Brain pericyte (primary cell): ENCODE results near the gene PPFIA3.
"Not testable (repeated sequence)": the region's sequence is repeated elsewhere in the genome, so short reads cannot be mapped to it uniquely, and the experiment has no call there.

Experiments used
- DNase-seq: peaks from one replicate; pipeline ENCODE4 v3.0.0-alpha.2; 2012; ENCODE audit warnings: low read depth, low spot score

The PPFIA3 gene

GRCh38 chr19:49119411-49120324 lies at the start of gene PPFIA3:
TSS of gene PPFIA3 (plus strand) at chr19:49119544. CDS start at chr19:49127874, 8,330 bp downstream.
- DNase-seq = no peak

- DNase-seq = no peak
These were observed 48.9 kb upstream of the PPFIA3 start for GRCh38 chr19:49070416-49070815.

DNA sequence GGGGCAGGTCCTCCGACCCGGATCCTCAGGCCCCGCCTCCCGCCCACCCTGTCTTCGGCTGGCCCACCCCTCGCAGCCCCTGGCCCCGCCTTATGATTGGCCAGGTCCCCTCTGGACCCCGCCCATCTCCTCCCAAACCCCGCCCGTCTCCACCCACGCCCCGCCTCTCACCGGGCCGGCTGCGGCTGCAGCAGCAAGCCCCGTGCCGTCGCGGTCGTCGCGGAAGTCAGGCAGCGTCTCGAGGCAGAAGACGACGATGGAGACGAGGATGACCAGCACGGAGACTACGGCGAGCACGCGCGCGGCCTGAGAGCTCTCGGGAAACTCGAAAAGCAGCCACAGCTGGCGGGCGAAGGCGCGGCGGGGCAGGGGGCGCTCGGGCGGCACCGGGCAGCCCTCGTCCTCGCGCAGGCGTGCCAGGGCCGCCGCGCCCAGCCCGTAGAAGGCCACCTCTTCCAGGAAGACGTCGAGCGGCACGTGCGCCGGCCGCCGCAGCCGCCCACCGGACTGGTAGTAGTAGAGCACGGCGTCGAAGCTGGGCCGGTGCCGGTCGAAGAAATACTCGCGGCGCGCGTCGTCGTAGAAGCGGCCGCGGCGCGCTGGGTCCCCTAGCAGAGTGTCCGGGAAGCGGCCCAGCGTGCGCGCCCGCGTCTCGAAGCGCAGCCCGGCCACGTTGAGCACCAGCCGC lies 47.3 kb upstream of the PPFIA3 start:
- no peak for DNase-seq

GRCh38 chr19:49073514-49074378 lies 45.6 kb upstream of the PPFIA3 start:
- DNase-seq = no peak

DNA sequence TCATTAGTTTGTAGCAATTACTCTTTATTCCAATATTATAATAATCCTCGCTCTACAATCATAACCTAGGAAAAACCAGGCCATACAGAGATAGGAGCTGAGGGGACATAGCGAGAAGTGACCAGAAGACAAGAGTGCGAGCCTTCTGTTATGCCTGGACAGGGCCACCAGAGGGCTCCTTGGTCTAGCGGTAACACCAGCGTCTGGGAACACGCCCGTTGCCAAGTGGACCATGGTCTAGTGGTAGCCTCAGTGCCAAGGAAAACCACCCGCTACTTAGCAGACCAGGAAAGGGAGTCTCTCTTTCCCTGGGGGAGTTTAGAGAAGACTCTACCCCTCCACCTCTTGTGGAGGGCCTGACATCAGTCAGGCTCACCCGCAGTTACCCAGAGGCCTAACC lies 44.5 kb upstream of the PPFIA3 start:
- DNase-seq = not testable (repeated sequence)

- DNase-seq = no peak
These were observed 39.0 kb upstream of the PPFIA3 start for GRCh38 chr19:49080392-49080791.

DNA sequence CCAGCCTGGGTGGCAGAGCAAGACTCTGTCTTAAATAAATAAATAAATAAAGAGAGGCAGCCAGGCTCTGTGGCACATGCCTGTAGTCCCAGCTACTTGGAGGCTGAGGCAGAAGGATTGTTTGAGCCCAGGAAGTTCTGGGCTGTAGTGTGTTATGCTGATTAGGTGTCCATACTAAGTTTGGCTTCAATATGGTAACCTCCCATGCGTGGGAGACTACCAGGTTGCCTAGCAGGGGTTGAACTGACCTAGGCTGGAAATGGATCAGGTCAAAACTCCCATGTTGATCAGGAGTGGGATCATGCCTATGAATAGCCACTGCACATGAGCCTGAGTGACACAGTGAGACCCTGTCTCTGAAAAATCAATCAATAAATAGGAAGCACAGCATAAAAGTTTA lies 38.1 kb upstream of the PPFIA3 start:
- DNase-seq = no peak

DNA sequence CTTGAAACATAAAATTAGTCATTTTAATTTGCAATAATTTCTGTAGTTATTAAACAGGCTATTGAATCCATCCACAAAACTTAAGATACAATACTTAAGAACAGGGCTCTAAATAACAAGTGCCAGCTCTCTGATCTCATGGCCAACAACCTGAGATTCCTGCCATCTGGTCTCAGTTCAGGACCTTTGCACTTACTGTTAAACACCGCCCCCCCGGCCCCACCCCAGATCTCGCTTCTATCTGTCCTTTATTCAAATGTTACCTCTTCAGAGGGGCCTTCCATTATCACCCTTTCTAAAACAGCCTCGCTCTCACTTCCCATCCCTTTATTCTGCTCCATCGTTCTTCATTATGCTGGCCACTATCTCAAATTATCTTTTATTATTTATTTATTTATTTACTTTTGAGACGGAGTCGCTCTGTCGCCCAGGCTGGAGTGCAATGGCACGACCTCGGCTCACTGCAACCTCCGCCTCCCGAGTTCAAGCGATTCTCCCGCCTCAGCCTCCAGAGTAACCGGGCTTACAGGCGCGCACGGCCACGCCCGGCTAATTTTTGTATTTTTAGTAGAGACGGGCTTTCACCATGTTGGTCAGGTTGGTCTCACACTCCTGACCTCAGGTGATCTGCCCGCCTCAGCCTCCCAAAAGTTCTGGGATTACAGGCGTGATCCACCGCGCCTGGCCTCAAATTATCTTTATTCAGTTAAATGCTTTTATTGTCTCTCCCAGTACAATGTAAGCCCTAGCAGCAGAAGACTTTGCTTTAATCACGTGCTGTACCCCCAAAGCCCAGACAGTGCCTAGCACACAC lies 34.9 kb upstream of the PPFIA3 start:
- DNase-seq = no peak

GRCh38 chr19:49085020-49085867 lies 34.1 kb upstream of the PPFIA3 start, which contains the start of gene SNRNP70:
TSS of gene SNRNP70 (plus strand) at chr19:49085451. CDS start at chr19:49086415, 964 bp downstream.
- DNase-seq = peak; percentile 99

GRCh38 chr19:49085868-49086232 lies 33.5 kb upstream of the PPFIA3 start:
- DNase-seq = no peak

DNA sequence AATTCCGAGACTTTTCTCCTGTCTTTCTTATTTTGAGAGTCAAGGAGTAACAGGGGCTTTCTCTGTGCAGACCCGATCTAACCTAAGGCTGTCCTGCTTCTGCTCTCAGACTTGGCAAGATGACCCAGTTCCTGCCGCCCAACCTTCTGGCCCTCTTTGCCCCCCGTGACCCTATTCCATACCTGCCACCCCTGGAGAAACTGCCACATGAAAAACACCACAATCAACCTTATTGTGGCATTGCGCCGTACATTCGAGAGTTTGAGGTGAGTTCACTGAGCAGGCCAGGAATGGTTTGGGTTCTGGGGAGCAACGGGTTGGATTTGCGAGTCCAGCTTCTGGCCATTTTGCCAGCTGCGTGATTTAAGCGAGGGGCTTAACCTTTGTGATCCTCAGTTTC lies 33.0 kb upstream of the PPFIA3 start:
- DNase-seq = no peak

- DNase-seq = no peak
These were observed 27.8 kb upstream of the PPFIA3 start for GRCh38 chr19:49091391-49092038.

GRCh38 chr19:49092686-49093085 lies 26.7 kb upstream of the PPFIA3 start:
- DNase-seq = no peak

- no peak for DNase-seq
These were observed 24.6 kb upstream of the PPFIA3 start for GRCh38 chr19:49094505-49095482.

DNA sequence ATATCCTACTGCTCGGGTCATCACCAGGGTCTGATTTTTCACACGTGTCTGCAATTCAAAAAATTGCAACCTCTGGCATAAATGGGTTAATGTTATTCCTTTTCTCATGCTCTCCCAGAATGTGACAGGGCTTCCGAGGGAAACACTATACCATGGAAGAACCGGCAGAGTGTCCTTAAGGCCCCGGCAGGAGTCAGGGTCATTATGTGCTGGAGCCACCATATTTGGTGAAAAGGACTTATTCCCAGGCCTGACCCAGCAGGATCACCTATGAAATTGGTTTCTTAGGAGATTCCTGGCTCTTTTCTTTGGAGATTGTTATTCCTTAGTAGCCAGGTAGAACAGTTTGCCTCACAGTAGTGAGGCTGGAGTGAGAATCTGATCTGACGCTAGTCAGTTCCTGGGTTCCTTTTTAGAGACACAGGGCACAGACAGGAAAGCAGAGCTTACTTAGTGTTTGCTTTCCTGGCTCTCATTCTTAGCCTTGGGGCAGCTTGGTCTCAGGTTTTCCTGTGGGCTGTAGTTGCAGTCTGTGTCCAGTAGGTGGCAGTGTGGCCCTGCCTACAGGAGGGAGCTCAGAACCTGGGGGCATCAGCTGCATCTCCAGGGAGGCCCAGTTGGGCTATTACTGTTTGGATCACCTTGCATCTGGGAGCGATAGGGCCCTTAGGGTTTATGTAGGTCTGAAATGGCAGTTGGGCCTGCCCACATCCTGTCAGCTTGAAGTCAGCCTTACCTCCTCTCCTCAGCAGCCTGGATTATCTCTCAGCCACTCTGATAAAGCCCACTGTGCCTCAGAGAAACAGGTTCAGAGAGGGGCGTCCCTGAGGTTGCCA lies 21.7 kb upstream of the PPFIA3 start:
- peak; percentile 42 for DNase-seq

DNA sequence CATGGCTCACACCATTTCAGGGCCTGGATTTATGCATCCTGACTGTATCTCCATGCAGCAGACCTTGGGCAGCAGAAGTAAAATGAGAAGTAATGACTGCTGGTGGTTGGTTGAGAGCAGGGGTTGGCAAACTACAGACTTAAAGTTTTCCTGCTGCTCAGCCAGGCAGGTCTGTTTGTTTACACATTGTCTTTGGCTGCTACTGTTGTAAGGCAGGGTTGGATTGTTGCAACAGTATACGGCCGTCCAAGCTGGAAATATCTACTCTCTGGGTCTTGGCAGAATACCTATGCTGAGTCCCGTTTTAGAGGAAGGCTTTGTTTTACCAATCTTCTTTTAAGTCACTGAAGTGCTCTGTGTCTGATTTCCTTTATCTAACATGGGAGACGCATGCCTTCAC lies 20.5 kb upstream of the PPFIA3 start:
- no peak for DNase-seq

DNA sequence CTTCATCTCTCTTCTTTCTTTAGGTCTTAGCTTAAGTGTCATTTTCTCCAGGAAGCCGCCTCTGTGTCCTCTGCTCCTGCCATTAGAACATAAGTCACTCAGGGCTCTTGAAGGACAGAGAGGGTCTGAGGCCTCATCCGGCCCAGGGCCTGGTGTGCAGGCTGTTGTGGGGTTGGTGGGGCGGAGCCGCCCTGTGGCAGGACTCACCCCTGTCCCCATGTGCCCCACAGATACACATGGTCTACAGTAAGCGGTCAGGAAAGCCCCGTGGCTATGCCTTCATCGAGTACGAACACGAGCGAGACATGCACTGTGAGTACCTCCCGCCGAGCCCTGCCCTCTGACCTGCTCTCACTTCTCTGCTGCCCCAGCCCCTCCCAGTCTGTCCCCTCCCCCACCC lies 18.2 kb upstream of the PPFIA3 start:
- no peak for DNase-seq
